HAP-1 (cell line): Measurements from ENCODE around the gene HCFC2.

Experiments used
- DNase-seq, 2 experiments: peaks; one replicate each; pipeline ENCODE4 v3.0.0-alpha.2; 2016 to 2020; ENCODE audit warnings: low spot score in 2 of 2
- H3K27me3 ChIP-seq: fragments of 250-450 bp; sonication (Bioruptor Pico); 2 replicates; pipeline ENCODE4 v1.5.1; 2020; ENCODE audit warnings: low read depth, mild to moderate bottlenecking, moderate library complexity
- H3K36me3 ChIP-seq: fragments of 250-450 bp; sonication (Bioruptor Pico); replicated peaks from 2 replicates; pipeline ENCODE4 v1.5.1; 2020; ENCODE audit warnings: mild to moderate bottlenecking
- H3K4me1 ChIP-seq: fragments of 250-450 bp; sonication (Bioruptor Pico); 2 replicates; pipeline ENCODE4 v1.5.1; 2020; ENCODE audit warnings: mild to moderate bottlenecking
- H3K4me3 ChIP-seq: fragments of 250-450 bp; sonication (Bioruptor Pico); 2 replicates; pipeline ENCODE4 v1.5.1; 2020; ENCODE audit warnings: mild to moderate bottlenecking, moderate library complexity
- H3K9me3 ChIP-seq: fragments of 250-450 bp; sonication (Bioruptor Pico); 2 replicates; pipeline ENCODE4 v1.5.1; 2020; ENCODE audit warnings: mild to moderate bottlenecking, moderate library complexity
- in situ Hi-C: fragments of 300-500 bp; cut with MboI; formaldehyde crosslinking; loops from 3 replicates; pipeline ENCODE4 v1.14.3; 2020; ENCODE audit warnings: low sequenced_read_pairs, inconsistent platforms, mixed read lengths

Gene HCFC2

DNA sequence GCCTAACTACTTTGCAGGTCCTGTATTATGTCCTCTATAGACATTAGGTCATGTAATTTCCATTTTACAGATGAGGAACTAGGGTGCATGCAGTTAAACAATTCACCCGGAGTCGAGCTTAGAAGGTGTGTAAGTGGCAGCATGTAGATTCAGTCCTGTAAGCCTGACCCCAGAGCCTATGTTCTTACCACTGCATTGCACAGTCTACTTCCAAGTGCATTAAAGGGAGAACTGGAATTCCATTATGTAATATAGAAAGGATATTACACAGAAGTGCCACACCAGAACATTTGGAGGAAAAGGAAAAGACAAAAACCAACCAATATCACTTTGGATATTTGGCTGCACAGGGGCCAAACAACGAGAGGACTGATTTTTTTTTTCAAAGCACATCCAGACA is 15.5 kb upstream of the HCFC2 start:
- Histone ChIP-seq H3K9me3 (no peaks in the 10 kb centered on the region), H3K4me1 (peaks cover 10% of the 10 kb centered on the region), H3K4me3 (no peak overlapping the region), H3K27me3 (peaks cover 3% of the 10 kb centered on the region), H3K36me3 (no peaks in the 10 kb centered on the region)
- in situ Hi-C loops: no loop called here
- DNase-seq: no peak

DNA sequence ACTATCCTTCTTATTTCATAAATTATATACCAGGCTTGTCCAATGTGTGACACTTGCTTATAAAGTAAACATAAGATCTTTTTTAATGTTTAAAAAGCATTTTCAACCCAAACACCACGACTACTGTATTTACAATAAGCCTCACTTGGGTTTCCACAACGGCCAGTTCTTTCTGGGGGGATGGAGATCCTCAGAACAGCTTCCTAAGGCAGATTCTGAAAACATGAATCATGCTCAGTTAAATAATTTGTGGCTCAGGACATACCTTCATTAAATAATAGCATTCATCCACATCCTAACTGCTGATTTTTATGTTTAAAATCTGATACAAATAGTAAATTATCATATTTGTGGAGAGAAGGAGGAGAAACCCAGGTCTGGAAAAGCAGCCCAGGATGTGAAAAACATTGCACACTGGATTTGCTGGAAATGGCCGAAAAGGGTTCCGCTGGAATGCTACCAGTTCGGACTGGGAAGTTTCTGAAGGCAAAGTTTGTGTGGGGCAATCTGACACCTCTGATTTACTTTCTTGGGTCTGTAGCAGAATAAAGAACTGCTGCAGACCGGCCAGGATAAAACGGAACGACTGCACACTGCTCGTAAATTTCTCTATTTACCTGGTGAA is 14.9 kb upstream of the HCFC2 start:
- Histone ChIP-seq H3K27me3 (peaks cover 3% of the 10 kb centered on the region), H3K4me1 (peaks cover 10% of the 10 kb centered on the region), H3K9me3 (no peaks in the 10 kb centered on the region), H3K4me3 (peak overlapping the region; percentile 17), H3K36me3 (no peaks in the 10 kb centered on the region)
- peak in 1 of 2 experiments; percentile 41 for DNase-seq
- in situ Hi-C loops: no loop called here

DNA sequence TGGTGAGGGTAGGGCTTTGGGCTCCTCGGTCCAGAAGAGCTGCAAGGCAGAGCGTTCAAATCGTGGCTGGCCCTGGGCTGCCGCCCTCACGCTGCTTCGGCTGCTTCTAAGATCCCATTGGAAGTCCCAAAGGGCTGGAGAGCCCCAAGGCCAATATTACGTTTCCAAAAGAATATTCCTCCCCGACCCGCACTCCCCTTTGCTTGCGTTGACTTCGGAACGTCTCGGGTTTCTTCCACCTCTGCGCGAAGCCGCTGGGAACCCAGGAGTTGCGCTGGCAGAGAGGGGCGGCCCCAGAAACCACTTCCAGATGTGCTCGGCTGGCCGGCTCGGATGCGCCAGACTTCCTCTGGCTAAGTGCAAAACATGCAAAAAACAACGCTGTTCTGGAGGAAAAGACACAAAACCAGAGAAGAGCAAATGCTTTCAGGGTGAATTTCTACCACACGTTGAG is 14.4 kb upstream of the HCFC2 start, which contains the start of gene GLT8D2:
Gene GLT8D2, minus strand, starts transcription at position 285 of the 454 bp plus-strand sequence. CDS start 30,539 bp downstream, outside the sequence.
- peak; percentile 26 to 63 for DNase-seq
- H3K9me3 ChIP-seq: no peaks in the 10 kb centered on the region
- in situ Hi-C loops: no loop called here
- H3K36me3 ChIP-seq: no peaks in the 10 kb centered on the region
- peaks cover 10% of the 10 kb centered on the region for H3K4me1 ChIP-seq
- H3K4me3 ChIP-seq: peak within 1 kb of the TSS; percentile 17
- H3K27me3 ChIP-seq: peaks cover 3% of the 10 kb centered on the region

DNA sequence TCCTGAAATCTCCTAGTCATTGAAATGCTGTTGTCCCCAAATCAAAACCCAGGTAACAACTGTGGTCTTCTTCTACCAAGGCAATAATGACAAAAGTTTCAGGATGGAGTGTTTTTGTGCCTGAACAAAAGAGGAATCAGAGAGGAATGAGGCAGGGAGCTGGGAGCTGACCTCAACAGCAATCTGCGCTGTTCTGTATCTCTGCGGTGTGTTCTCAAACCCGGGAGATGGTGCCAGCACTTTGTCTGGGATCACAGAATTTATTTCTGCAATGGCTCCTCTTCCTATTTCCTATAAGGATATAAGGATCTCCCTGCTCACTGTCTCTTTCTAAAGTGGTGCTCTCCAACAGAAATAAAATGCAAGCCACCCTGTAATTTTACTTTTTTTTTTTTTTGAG is 13.9 kb upstream of the HCFC2 start:
- in situ Hi-C loops: no loop called here
- Histone ChIP-seq H3K4me3 (peak overlapping the region; percentile 17; the same call in 1 of the 2 replicates), H3K9me3 (no peaks in the 10 kb centered on the region), H3K36me3 (no peaks in the 10 kb centered on the region), H3K27me3 (peaks cover 3% of the 10 kb centered on the region), H3K4me1 (peaks cover 10% of the 10 kb centered on the region)
- DNase-seq: no peak

DNA sequence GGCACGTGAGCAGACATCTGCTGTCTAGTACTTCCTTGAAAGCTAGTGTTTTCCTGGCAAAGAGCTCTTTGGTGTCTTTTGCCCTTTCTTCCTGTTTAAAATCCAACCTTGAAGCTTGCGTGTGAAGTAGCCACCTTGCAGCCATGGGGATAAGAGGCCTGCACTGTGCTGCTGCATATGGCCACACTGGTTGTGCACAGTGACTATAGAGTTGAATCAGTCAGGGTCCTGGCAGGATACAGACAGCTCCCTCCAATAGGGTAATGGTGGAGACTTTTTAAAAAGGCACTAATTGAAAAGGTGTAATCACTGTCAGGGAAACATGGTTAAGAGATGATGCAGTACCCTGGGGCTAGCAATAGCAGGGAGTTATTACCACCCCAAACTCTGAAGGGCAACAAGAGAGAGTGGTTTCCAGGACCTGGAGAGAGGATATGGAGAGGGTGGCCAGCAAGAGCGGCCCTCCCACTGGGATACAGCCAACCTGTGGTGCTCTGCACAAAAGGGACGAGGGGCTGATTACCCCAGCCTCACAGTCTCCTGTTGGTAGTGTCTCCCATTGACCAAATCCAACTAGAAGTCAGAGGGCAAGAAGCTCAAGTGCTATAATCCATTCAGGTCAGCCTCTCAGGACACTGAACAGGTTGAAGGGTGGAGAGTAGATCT is 9.5 kb upstream of the HCFC2 start:
- no peak for DNase-seq
- Histone ChIP-seq H3K36me3 (no peaks in the 10 kb centered on the region), H3K4me3 (no peak overlapping the region), H3K9me3 (no peaks in the 10 kb centered on the region), H3K27me3 (peaks cover 3% of the 10 kb centered on the region; the same call in 1 of the 2 replicates), H3K4me1 (peaks cover 6% of the 10 kb centered on the region)
- in situ Hi-C loops: no loop called here

DNA sequence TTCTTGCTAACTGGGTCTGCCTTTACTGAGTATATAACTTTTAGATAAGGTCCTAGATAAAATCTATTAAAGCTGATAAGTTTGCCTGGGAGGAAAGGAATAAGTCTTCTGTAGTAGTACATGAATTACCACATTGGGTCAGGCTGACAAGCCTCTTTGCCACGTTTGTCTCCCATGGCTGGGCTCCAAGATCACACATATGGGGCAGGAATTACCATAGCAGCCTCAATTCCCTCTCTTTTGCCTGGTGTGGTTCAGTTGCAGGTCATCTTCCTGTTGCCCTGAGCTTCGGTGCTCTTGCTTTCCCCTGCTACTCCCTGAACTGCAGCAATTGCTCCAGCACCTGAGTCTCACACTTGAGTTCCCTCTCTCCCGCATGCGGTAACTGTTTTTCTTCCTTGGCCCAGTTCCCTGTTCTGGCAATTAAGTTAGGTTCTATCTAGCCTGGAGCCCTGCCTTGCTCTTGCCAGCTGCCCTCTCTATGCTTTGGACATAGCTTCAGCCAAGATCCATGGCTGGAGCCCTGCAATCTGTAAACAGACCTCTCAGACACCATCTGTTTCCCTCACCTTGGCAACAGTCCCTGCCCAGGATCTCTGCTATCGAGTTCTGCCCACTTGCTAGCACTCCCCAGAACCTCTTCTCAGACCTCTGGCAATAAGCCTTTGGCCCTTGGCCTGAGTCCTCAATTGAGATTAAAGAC is 8.5 kb upstream of the HCFC2 start:
- Histone ChIP-seq H3K9me3 (no peaks in the 10 kb centered on the region), H3K27me3 (peaks cover 3% of the 10 kb centered on the region; the same call in 1 of the 2 replicates), H3K4me1 (no peaks in the 10 kb centered on the region), H3K36me3 (no peaks in the 10 kb centered on the region), H3K4me3 (no peak overlapping the region)
- DNase-seq: no peak
- in situ Hi-C loops: no loop called here

DNA sequence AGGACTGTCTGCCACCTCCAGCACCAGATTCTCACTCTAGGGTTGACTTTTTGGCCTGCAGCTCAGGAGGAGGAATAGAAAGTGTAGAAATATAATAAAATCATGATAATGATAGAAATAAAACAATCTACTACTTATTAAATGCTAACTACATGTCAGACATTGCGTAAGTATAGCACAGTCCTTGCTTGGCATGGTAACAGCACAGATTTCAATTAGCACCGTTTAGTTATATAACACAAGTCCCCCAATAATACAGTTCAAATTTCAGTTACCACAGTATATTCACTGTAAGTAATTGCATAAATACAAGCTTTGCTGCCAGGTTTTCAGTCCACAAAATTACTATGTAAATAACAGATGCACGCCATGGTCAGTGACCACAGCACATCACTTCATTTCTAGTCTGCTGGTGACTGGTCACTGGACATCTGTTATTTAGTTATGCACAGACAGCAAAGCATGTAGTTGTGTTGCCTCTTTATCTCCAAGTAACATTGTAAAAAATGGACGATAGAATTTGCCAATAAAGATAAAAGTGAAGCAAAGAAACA is 7.8 kb upstream of the HCFC2 start:
- H3K36me3 ChIP-seq: no peaks in the 10 kb centered on the region
- H3K9me3 ChIP-seq: no peaks in the 10 kb centered on the region
- H3K27me3 ChIP-seq: peaks cover under 1% of the 10 kb centered on the region; the same call in 1 of the 2 replicates
- in situ Hi-C loops: no loop called here
- no peaks in the 10 kb centered on the region for H3K4me1 ChIP-seq
- DNase-seq: no peak
- no peak overlapping the region for H3K4me3 ChIP-seq

DNA sequence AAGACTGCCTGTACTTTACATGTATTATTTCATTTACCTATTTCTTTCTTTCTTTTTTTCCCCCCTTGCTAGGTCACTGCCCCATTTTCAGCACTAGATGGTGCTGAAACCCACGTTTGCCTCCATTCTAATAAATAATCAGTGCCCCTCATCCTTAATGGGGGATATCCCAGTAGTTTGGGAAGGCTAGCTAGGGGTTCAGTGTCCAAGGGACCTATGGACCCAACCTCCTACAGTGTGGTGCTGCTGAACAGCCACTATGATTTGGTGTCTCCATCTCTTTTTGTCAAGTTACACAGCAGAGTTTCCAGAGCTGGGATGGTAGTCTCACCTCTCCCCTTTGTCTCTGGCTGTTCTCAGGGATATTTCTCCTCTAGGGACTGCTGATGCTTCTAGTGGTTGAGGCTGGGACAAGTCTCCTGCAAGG is 6.5 kb upstream of the HCFC2 start:
- Histone ChIP-seq H3K9me3 (no peaks in the 10 kb centered on the region), H3K36me3 (no peaks in the 10 kb centered on the region), H3K4me1 (no peaks in the 10 kb centered on the region), H3K4me3 (no peak overlapping the region), H3K27me3 (no peaks in the 10 kb centered on the region; the same call in 1 of the 2 replicates)
- in situ Hi-C loops: no loop called here
- peak in 1 of 2 experiments; percentile 18 for DNase-seq

DNA sequence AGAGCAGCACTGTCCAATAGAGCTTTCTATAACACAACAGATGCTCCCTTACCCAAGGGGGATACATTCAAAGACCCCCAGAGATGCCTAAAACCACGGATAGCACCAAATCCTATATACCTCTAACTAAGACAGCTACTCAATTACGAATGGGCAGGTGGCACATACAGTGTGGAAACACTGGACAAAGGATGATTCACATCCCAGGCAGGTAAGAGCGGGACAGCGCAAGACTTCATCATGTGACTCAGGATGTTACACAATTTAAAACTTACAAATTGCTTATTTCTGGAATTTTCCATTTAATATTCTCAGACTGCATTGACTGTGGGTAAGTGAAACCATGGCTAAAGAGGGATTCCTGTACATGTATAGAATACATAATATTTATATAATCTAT is 5.5 kb upstream of the HCFC2 start:
- in situ Hi-C loops: no loop called here
- DNase-seq: no peak
- H3K4me3 ChIP-seq: no peak overlapping the region
- H3K9me3 ChIP-seq: no peaks in the 10 kb centered on the region
- no peaks in the 10 kb centered on the region; the same call in 1 of the 2 replicates for H3K4me1 ChIP-seq
- no peaks in the 10 kb centered on the region for H3K36me3 ChIP-seq
- H3K27me3 ChIP-seq: no peaks in the 10 kb centered on the region; the same call in 1 of the 2 replicates

DNA sequence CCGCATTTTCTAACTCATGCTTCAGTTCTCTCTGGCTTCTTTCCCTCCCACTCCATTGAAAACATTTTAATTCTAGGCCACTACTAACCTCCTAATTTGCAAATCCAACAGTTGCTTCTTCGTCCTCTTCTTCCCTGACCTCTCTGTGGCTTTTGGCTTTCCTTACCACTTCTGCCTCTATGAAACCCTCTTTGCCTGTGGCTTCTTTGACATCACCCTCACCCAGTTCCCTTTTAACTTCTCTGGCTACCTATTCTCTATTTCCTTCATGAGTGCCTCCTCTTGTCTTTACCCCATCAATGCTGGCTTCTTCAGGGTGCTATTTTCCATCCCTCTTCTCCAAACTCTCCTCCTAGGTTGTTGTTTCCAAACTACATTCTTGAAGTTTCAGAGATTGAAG is 4.4 kb upstream of the HCFC2 start:
- H3K36me3 ChIP-seq: no peaks in the 10 kb centered on the region
- H3K4me3 ChIP-seq: no peak overlapping the region
- no peaks in the 10 kb centered on the region; the same call in 1 of the 2 replicates for H3K4me1 ChIP-seq
- no peaks in the 10 kb centered on the region; the same call in 1 of the 2 replicates for H3K27me3 ChIP-seq
- no peak for DNase-seq
- in situ Hi-C loops: no loop called here
- H3K9me3 ChIP-seq: no peaks in the 10 kb centered on the region

DNA sequence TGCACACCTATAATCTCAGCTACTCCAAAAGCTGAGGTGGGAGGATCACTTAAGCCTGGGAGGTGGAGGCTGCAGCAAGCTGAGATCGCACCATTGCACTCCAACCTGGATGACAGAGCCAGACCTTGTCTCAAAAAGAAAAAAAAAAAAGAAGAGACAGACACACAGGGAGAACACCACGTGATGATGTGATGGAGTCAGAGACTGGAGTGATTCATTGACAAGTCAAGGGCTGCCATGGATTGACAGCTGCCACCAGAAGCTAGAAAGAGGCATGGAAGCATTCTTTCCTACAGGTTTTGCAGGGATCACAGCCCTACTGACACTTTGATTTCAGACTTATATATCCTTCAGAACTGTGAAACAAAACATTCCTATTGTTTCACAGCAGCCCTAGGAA is 3.5 kb upstream of the HCFC2 start:
- in situ Hi-C loops: no loop called here
- H3K4me3 ChIP-seq: no peak overlapping the region
- no peak for DNase-seq
- no peaks in the 10 kb centered on the region for H3K36me3 ChIP-seq
- peaks cover 7% of the 10 kb centered on the region for H3K4me1 ChIP-seq
- H3K27me3 ChIP-seq: no peaks in the 10 kb centered on the region; the same call in 1 of the 2 replicates
- H3K9me3 ChIP-seq: no peaks in the 10 kb centered on the region

DNA sequence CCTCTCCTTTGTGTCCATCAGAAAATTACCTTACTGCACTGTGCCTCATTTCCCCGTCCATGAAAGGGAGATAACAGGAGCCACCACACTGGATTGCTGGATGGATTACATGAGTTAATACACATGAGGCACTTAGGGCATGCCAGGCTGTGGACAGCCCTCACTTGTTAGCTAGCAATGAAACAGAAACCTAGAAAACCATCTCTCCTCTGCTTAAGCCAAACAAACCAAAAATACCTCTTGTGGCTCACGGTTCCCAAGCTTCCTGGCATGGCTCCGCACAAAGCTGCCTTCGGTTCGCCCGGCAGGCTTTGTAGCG is 660 bp upstream of the HCFC2 start:
- Histone ChIP-seq H3K36me3 (peaks cover 6% of the 10 kb centered on the region; the same call in 1 of the 2 replicates), H3K27me3 (no peaks in the 10 kb centered on the region; the same call in 1 of the 2 replicates), H3K9me3 (no peaks in the 10 kb centered on the region), H3K4me3 (peak overlapping the region; percentile 97), H3K4me1 (peaks cover 8% of the 10 kb centered on the region)
- no peak for DNase-seq
- in situ Hi-C loops: no loop called here

DNA sequence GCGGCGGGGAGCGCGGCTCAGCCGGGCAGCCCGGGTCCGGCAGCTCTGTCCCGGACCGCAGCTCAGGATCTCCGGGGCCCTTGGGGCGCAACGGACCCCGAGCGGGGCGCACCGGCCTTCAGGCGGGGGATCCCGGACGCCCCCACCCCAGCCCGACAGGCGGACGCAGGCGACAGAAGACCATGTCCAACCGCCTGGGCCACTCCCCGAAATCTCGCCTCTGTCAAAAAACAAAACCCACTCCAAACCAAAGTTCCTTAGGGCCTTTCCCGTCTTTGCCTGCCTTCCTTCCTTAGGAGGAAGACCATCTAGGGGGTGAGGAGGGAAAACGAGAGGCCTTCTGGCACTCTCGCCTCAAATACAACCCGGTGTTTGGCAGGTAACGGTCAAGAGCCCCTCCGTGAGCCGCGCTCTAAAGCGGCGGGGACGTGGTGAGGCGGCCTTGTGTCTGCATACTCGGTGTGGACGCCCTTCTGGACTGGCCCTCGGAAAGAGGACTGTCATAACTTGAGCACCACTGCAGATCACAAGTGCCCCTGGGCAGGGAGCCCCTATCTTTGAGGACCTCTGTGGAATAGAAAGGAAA is 604 bp downstream of the HCFC2 start:
- DNase-seq: peak in 1 of 2 experiments; percentile 28
- in situ Hi-C loops: no loop called here

More for the DNA sequence above, 604 bp downstream of the HCFC2 start:
- Histone ChIP-seq H3K4me3 (peak overlapping the region; percentile 97), H3K36me3 (peaks cover 6% of the 10 kb centered on the region; the same call in 1 of the 2 replicates), H3K27me3 (no peaks in the 10 kb centered on the region; the same call in 1 of the 2 replicates), H3K4me1 (peaks cover 8% of the 10 kb centered on the region), H3K9me3 (no peaks in the 10 kb centered on the region)
